HL-60 (cell line): ENCODE results near the gene DPY19L3.

Experiments
- GABPA ChIP-seq: IDR thresholded peaks from 2 replicates; pipeline ENCODE4 v1.6.1; 2012; ENCODE audit warnings: low read depth
- POLR2AphosphoS5 ChIP-seq: IDR thresholded peaks from 2 replicates; pipeline ENCODE4 v1.6.1; 2012; ENCODE audit warnings: low read depth
- SPI1 ChIP-seq: IDR thresholded peaks from 2 replicates; pipeline ENCODE4 v1.6.1; 2012; ENCODE audit warnings: low read depth, mild to moderate bottlenecking, borderline replicate concordance
- TF ChIP-seq, protein P1 (sequence below): IDR thresholded peaks from one replicate; pipeline ENCODE4 v1.5.1; 2011; ENCODE audit warnings: low read length, control low read depth, inconsistent platforms; ENCODE audit not compliant: insufficient read depth
- TF ChIP-seq, protein P2 (sequence below): IDR thresholded peaks from 2 replicates; pipeline ENCODE4 v1.6.1; 2012; ENCODE audit warnings: low read depth; ENCODE audit not compliant: insufficient replicate concordance

DNA sequence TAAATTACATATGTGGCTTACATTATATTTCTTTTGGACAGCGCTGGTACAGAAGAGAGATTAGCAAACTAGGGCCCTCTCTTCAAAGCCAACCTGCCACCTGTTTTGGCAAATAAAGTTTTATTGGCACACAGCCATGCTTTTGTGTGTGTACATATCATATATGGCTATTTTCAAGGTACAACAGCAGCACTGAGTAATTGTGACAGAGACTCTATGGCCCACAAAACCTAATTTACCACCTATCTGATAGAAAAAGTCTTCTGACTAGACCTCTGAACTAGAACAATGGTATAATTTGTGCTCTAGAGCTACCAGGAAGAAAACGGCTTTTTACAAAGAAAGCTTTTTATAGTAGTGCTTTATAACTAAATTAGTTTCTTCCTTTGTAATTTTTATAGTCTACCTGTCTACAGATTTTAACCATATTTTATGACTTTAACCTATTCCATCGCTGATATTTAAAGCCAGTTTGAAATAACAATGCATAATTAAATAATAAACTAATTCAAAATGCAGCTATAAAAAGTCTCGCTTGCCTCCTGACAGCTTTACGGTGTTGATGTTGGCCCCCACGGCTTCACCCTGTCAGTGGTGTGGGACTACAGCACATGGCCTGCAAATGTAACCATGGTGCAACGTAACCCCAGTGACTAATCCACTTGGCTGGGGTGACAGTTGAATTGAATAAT lies 17.7 kb upstream of the DPY19L3 start:
- TF ChIP-seq, protein P1, sequence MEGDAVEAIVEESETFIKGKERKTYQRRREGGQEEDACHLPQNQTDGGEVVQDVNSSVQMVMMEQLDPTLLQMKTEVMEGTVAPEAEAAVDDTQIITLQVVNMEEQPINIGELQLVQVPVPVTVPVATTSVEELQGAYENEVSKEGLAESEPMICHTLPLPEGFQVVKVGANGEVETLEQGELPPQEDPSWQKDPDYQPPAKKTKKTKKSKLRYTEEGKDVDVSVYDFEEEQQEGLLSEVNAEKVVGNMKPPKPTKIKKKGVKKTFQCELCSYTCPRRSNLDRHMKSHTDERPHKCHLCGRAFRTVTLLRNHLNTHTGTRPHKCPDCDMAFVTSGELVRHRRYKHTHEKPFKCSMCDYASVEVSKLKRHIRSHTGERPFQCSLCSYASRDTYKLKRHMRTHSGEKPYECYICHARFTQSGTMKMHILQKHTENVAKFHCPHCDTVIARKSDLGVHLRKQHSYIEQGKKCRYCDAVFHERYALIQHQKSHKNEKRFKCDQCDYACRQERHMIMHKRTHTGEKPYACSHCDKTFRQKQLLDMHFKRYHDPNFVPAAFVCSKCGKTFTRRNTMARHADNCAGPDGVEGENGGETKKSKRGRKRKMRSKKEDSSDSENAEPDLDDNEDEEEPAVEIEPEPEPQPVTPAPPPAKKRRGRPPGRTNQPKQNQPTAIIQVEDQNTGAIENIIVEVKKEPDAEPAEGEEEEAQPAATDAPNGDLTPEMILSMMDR = no peak
- TF ChIP-seq POLR2AphosphoS5 (no peak), GABPA (no peak), SPI1 (no peak)
- TF ChIP-seq, protein P2, sequence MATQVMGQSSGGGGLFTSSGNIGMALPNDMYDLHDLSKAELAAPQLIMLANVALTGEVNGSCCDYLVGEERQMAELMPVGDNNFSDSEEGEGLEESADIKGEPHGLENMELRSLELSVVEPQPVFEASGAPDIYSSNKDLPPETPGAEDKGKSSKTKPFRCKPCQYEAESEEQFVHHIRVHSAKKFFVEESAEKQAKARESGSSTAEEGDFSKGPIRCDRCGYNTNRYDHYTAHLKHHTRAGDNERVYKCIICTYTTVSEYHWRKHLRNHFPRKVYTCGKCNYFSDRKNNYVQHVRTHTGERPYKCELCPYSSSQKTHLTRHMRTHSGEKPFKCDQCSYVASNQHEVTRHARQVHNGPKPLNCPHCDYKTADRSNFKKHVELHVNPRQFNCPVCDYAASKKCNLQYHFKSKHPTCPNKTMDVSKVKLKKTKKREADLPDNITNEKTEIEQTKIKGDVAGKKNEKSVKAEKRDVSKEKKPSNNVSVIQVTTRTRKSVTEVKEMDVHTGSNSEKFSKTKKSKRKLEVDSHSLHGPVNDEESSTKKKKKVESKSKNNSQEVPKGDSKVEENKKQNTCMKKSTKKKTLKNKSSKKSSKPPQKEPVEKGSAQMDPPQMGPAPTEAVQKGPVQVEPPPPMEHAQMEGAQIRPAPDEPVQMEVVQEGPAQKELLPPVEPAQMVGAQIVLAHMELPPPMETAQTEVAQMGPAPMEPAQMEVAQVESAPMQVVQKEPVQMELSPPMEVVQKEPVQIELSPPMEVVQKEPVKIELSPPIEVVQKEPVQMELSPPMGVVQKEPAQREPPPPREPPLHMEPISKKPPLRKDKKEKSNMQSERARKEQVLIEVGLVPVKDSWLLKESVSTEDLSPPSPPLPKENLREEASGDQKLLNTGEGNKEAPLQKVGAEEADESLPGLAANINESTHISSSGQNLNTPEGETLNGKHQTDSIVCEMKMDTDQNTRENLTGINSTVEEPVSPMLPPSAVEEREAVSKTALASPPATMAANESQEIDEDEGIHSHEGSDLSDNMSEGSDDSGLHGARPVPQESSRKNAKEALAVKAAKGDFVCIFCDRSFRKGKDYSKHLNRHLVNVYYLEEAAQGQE = no peak
